T-cell (primary cell): Measurements from ENCODE around the gene XAB2. TPM values are rescaled to one million over a fixed set of nuclear protein-coding genes. Genes with fewer than 3 reads are reported as not detected.

Source experiments
- ATAC-seq, 4 experiments: fragments of 200-7000 bp in 3 of 4; fragments of 150-1000 bp in 1 of 4; cut with Tn5 transposase; replicated peaks in 1 of 4; 1 replicate in 3 of 4; 2 replicates in 1 of 4; pipeline ENCODE4 v1.10.0; 2021; ENCODE audit warnings: moderate library complexity in 3 of 4, mild to moderate bottlenecking in 2 of 4, moderate number of reproducible peaks in 1 of 4
- CTCF ChIA-PET, 2 donors: fragments of 300-600 bp; sonication (Branson Sonifier 250); formaldehyde crosslinking; loops; one replicate each; lab custom pipeline; 2022; ENCODE audit warnings: antibody characterized with exemption in 2 of 2; lab: Charles Lee
- POLR2A ChIA-PET, 2 donors: fragments of 300-600 bp; sonication (Branson Sonifier 250); formaldehyde crosslinking; loops; one replicate each; lab custom pipeline; 2022; ENCODE audit warnings: antibody characterized with exemption in 2 of 2; lab: Charles Lee
- DNase-seq, 35 experiments: peaks; one replicate each; pipeline versions ENCODE4 v3.0.0 to v3.0.0-alpha.2; 2013 to 2023
- H3K27ac ChIP-seq: one replicate; pipeline ENCODE4 v1.5.1; 2013; ENCODE audit warnings: low read length
- H3K27me3 ChIP-seq, 2 experiments: replicated peaks in 1 of 2; 1 replicate in 1 of 2; 2 replicates in 1 of 2; pipeline versions ENCODE4 v1.6.1 to v1.7.0; 2013; ENCODE audit warnings: low read length in 1 of 2, mixed read lengths in 1 of 2; ENCODE audit not compliant: control insufficient read depth in 2 of 2, insufficient read depth in 2 of 2; ENCODE audit errors: extremely low read depth in 1 of 2
- H3K36me3 ChIP-seq, 2 donors: 1 replicate in 1 of 2; 2 replicates in 1 of 2; pipeline versions ENCODE4 v1.6.1 to v1.7.0; 2013; ENCODE audit warnings: low read length in 1 of 2; ENCODE audit not compliant: control insufficient read depth in 2 of 2, insufficient read depth in 1 of 2; ENCODE audit errors: extremely low read depth in 1 of 2
- H3K4me1 ChIP-seq, 2 experiments: 1 replicate in 1 of 2; 2 replicates in 1 of 2; pipeline versions ENCODE4 v1.6.1 to v1.7.0; 2013; ENCODE audit warnings: low read length in 2 of 2, mixed read lengths in 1 of 2; ENCODE audit not compliant: insufficient read depth in 2 of 2, control insufficient read depth in 1 of 2; ENCODE audit errors: extremely low read depth in 1 of 2
- H3K4me3 ChIP-seq, 2 donors: 1 replicate in 1 of 2; 2 replicates in 1 of 2; pipeline versions ENCODE4 v1.5.1 to v1.7.0; 2013; ENCODE audit warnings: mild to moderate bottlenecking in 2 of 2, low read length in 1 of 2, moderate library complexity in 1 of 2; ENCODE audit not compliant: control insufficient read depth in 1 of 2; ENCODE audit errors: extremely low read depth in 1 of 2
- H3K9me3 ChIP-seq: 2 replicates; pipeline ENCODE4 v1.7.0; 2013
- H3K27ac Mint-ChIP-seq, 2 donors: one replicate each; pipeline ENCODE4 v1.8.0; 2020 to 2021; ENCODE audit warnings: mild to moderate bottlenecking in 2 of 2, mixed read lengths in 2 of 2
- H3K27me3 Mint-ChIP-seq, 2 donors: one replicate each; pipeline ENCODE4 v1.8.0; 2021 to 2022; ENCODE audit warnings: mixed read lengths in 2 of 2
- H3K36me3 Mint-ChIP-seq: one replicate; pipeline ENCODE4 v1.8.0; 2021; ENCODE audit warnings: mixed read lengths
- H3K4me1 Mint-ChIP-seq, 3 donors: one replicate each; pipeline ENCODE4 v1.8.0; 2020 to 2022; ENCODE audit warnings: mixed read lengths in 3 of 3, mild to moderate bottlenecking in 1 of 3
- H3K4me3 Mint-ChIP-seq, 3 donors: one replicate each; pipeline ENCODE4 v1.8.0; 2020 to 2022; ENCODE audit warnings: mild to moderate bottlenecking in 3 of 3, mixed read lengths in 3 of 3, moderate library complexity in 3 of 3
- H3K9me3 Mint-ChIP-seq, 3 donors: one replicate each; pipeline ENCODE4 v1.8.0; 2020 to 2022; ENCODE audit warnings: mixed read lengths in 3 of 3
- WGBS: methylation state at CpG from one replicate; pipeline ENCODE4 v1.1.5; 2013; ENCODE audit warnings: missing lambda C conversion rate; ENCODE audit not compliant: insufficient coverage; 5-methylcytosine and 5-hydroxymethylcytosine counted together
- total RNA-seq, 35 experiments: library from RNA in 6 of 35; stranded (reverse) in 6 of 35; fragments of 120-200 nt in 1 of 35; gene quantifications; one replicate each; pipeline versions ENCODE4 v1.2.1 to v1.2.4 and lab custom pipeline; 2013 to 2026

Gene XAB2
- total RNA-seq, 5 donors from 2014 or later (not counting 1 experiment from before 2014, with no cell fraction given) = 59.9 to 82.6 (median 78.1) TPM

DNA sequence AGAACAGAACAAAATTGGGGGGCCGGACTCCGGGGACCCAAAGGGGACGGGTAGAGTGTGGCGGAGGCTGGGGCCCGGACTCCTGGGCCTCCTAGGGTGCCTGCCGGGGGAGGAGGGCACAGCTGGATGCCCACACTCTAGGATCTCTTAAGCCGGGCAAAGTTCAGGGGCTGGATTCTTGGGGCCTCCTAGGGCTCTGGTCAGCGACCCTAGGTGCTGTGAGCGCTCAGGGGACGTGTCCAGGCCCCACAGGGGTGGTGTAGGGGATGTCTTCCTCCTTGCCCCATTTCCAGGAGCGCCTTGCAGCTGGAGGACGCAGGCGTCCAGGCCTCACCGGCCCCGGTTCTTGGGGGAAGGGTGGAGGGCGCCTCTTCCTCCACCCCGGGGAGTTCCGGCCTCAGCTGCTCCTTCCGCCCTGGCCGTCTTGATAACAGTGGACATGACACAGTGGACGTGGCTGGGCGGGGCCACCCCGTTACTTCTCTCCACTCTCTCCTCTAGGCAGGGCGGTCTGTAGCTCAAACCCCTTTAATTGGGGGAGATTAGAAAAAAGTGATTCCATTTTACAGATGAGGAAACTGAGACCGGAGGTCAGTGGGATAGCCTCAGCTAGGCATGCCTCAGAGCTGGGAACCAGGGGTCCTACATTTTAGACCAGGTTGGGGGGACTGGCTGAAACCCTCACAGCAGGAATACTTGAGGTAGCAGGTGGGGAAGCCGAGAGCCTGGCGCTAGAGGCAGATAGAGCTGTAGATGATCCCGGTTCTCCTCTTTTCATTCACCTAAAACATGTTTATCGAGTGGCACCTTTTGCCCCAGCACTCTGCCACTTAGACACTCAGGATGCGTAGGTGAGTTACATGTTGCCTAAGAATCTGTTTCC lies 8.3 kb upstream of the XAB2 start:
- Mint-ChIP-seq H3K4me1 (peaks cover 39 to 50% (median 43%) of the 10 kb centered on the region in 3 donors), H3K36me3 (peaks cover 12% of the 10 kb centered on the region), H3K27me3 (no peaks in the 10 kb centered on the region), H3K9me3 (no peaks in the 10 kb centered on the region), H3K4me3 (peak overlapping the region; percentile 77 to 82 (median 80)), H3K27ac (peak overlapping the region; percentile 84 to 85)
- H3K27ac ChIP-seq = peak overlapping the region; percentile 92
- H3K27me3 ChIP-seq = no peaks in the 10 kb centered on the region
- CTCF ChIA-PET = interaction anchor here in 1 of 2 donors (1.2 kb wide), 1 partner anchor 43 kb away, joined by 3 read pairs; the partner anchor contains the start of gene TRAPPC5
- no peaks in the 10 kb centered on the region for H3K9me3 ChIP-seq
- POLR2A ChIA-PET = interaction anchor here (0.5 to 0.9 kb wide), 2 partner anchors 8 to 266 kb away, joined by 3 read pairs; partner anchors contain the start of genes MAP2K7 (in 1 of the 2) and PET100 (in 1 of the 2)
- DNase-seq = peak in 6 of 35 experiments; percentile 6 to 34 (median 18)
- WGBS = 14% methylated on average over 15 of the region's 30 CpGs
- ATAC-seq = peak; percentile 3 to 22 (median 20)
- peak overlapping the region; percentile 80 to 85 for H3K4me3 ChIP-seq
- peaks cover 4 to 16% of the 10 kb centered on the region in 2 donors for H3K36me3 ChIP-seq
- peaks cover 0 to 45% of the 10 kb centered on the region in 2 experiments for H3K4me1 ChIP-seq

DNA sequence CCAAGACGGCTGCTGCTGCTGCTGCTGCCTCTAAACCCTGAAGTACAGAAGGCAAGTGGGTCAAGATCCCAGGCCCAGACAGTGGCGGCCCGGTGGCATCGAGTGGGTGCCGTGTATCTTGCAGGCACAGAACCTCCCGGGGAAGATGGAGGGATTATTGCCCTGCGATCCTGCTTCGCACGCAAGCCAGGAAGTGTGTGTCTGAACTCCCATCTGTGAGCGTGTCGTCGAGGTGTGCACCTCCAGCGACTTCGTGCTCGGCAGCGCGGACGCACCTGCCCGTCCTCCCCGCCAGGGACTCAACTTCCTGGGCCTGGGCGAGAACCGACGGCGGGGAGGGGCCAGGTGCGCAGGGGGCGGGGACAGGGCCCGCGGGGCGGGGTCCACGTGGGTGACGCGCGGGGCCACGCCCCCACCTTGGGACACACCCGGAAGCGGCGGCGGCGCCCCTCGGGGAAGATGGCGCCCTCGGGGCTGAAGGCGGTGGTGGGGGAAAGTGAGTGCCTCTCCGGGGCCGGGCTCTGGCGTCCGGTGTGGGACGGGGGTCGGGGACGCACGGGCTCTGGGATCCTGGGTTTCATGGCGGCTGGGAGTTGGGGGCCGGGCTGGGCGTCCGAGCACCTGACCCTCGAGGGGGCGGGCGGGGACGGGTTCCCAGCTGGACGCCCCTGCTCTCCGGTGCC lies 7.5 kb upstream of the XAB2 start, which contains the start of gene STXBP2:
Gene STXBP2 (plus strand): TSS at position 420 of the 683 bp plus-strand sequence. CDS start 40 bp downstream, at position 460.
- ChIA-PET POLR2A (no interaction called here), CTCF (interaction anchor here in 1 of 2 donors (1.2 kb wide), 1 partner anchor 44 kb away, joined by 3 read pairs; the partner anchor contains the start of gene TRAPPC5)
- peaks cover 0 to 45% of the 10 kb centered on the region in 2 experiments for H3K4me1 ChIP-seq
- peak within 1 kb of the TSS; percentile 84 to 85 for H3K27ac Mint-ChIP-seq
- peak within 1 kb of the TSS; percentile 77 to 82 (median 80) for H3K4me3 Mint-ChIP-seq
- peak; percentile 83 to 97 (median 91) for DNase-seq
- H3K9me3 ChIP-seq = no peaks in the 10 kb centered on the region
- peak; percentile 96 to 97 (median 97) for ATAC-seq
- peak within 1 kb of the TSS; percentile 80 to 85 for H3K4me3 ChIP-seq
- peaks cover 42 to 50% (median 46%) of the 10 kb centered on the region in 3 donors for H3K4me1 Mint-ChIP-seq
- peaks cover 12% of the 10 kb centered on the region for H3K36me3 Mint-ChIP-seq
- H3K36me3 ChIP-seq = peaks cover 4 to 20% of the 10 kb centered on the region in 2 donors
- peak within 1 kb of the TSS; percentile 92 for H3K27ac ChIP-seq
- WGBS = 5% methylated on average over 60 of the region's 61 CpGs
- no peaks in the 10 kb centered on the region for H3K9me3 Mint-ChIP-seq
- H3K27me3 ChIP-seq = no peaks in the 10 kb centered on the region
- H3K27me3 Mint-ChIP-seq = no peaks in the 10 kb centered on the region

DNA sequence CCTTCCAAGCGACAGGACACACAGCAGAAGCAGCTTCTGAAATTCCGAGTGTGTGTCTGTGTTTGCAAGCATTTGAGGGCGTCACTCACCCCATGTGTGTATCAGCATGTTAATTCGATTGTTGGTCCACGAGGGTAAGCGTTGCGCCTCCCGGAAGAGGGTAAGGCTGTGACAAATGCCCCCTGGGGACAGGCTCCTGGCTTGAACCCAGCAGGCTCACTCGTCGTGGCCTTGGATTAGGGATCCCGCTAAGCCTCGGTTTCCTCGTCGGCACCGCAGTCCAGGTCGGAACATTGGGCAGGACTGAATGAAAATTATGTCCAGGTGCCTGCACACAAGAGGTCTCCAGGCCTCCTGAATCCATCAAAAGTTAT lies 7.0 kb upstream of the XAB2 start:
- Mint-ChIP-seq H3K27me3 (no peaks in the 10 kb centered on the region), H3K9me3 (no peaks in the 10 kb centered on the region), H3K27ac (peak overlapping the region; percentile 84 to 85), H3K4me1 (peaks cover 44 to 50% (median 48%) of the 10 kb centered on the region in 3 donors), H3K36me3 (peaks cover 12% of the 10 kb centered on the region), H3K4me3 (peak overlapping the region; percentile 77 to 82 (median 80))
- Histone ChIP-seq H3K9me3 (no peaks in the 10 kb centered on the region), H3K27me3 (no peaks in the 10 kb centered on the region), H3K4me1 (peaks cover 0 to 46% of the 10 kb centered on the region in 2 experiments), H3K36me3 (peaks cover 3 to 21% of the 10 kb centered on the region in 2 donors), H3K27ac (peak overlapping the region; percentile 68), H3K4me3 (peak overlapping the region in 1 of 2 donors; percentile 85)
- 77% methylated on average over 16 of the region's 16 CpGs for WGBS
- POLR2A ChIA-PET = no interaction called here
- CTCF ChIA-PET = interaction anchor here in 1 of 2 donors (0.6 kb wide), 1 partner anchor 13 kb away, joined by 3 read pairs; no protein-coding TSS in a partner anchor
- DNase-seq (no peak), ATAC-seq (no peak)

DNA sequence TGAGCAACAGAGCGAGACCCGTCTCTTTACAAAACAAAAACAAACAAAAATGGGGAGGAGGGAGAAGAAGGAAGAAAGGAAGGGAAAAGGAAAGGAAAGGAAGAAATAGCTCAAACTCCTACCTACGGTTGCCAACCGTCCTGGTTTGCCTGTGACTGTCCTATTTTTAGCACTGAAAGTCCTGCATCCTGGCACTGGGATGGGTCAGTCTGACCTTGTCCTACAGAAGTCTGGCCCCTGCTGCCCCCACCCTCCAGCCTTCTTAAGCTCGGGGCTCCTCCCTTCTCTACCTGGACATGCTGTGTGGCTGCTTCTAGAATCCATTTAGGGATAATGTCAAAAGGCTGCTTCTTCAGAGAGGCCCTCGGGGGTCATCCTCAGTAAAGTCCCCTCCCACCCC lies 6.3 kb upstream of the XAB2 start:
- H3K27me3 ChIP-seq = no peaks in the 10 kb centered on the region
- no peaks in the 10 kb centered on the region for H3K9me3 ChIP-seq
- 69% methylated on average over 2 of the region's 6 CpGs for WGBS
- H3K27ac ChIP-seq = no peak overlapping the region
- DNase-seq = no peak
- Mint-ChIP-seq H3K36me3 (peaks cover 12% of the 10 kb centered on the region), H3K4me3 (peak overlapping the region; percentile 77 to 82 (median 80)), H3K4me1 (peaks cover 49 to 54% (median 52%) of the 10 kb centered on the region in 3 donors), H3K9me3 (no peaks in the 10 kb centered on the region), H3K27ac (peak overlapping the region in 1 of 2 donors; percentile 71), H3K27me3 (no peaks in the 10 kb centered on the region)
- H3K4me1 ChIP-seq = peaks cover 0 to 52% of the 10 kb centered on the region in 2 experiments
- ChIA-PET CTCF (interaction anchor here in 1 of 2 donors (0.6 kb wide), 2 partner anchors 13 to 17 kb away, joined by 3 read pairs; no protein-coding TSS in a partner anchor), POLR2A (interaction anchor here in 1 of 2 donors (0.5 kb wide), 1 partner anchor 8 kb away, joined by 4 read pairs; no protein-coding TSS in a partner anchor)
- H3K36me3 ChIP-seq = peaks cover 0 to 20% of the 10 kb centered on the region in 2 donors
- no peak overlapping the region for H3K4me3 ChIP-seq
- ATAC-seq = no peak

DNA sequence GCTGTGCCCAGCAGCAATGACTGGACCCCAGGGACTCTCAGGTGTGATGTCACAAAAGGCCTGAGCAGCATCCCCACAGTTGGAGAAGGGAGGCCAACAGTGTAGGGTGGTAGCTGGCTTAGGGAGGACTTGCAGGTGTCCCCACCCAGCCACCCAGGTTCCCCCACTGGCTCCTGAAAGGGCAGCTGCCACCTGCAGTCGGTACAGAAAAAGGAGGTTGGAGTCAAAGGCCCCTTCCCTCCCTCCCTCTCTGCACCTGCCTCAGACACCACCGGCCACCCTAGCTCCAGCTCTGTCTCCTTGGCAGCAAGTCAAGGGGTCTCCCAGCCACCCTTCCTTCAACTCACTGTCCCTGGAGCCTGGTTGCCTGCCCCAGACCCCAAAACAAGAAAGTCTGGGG lies 4.4 kb upstream of the XAB2 start, which contains the start of gene PCP2:
Gene PCP2 (minus strand): TSS at position 22 of the 400 bp plus-strand sequence. CDS start 262 bp downstream, outside the sequence.
- Mint-ChIP-seq H3K9me3 (no peaks in the 10 kb centered on the region), H3K36me3 (no peaks in the 10 kb centered on the region), H3K27ac (peak within 1 kb of the TSS in 1 of 2 donors; percentile 23), H3K4me1 (peaks cover 53 to 57% (median 54%) of the 10 kb centered on the region in 3 donors), H3K27me3 (no peaks in the 10 kb centered on the region), H3K4me3 (peak within 1 kb of the TSS in 1 of 3 donors; percentile 8)
- Histone ChIP-seq H3K4me1 (peaks cover 9 to 54% of the 10 kb centered on the region in 2 experiments), H3K36me3 (peaks cover 0 to 13% of the 10 kb centered on the region in 2 donors), H3K4me3 (no peak within 1 kb of the TSS), H3K9me3 (no peaks in the 10 kb centered on the region), H3K27me3 (no peaks in the 10 kb centered on the region), H3K27ac (no peak within 1 kb of the TSS)
- ATAC-seq (no peak), DNase-seq (no peak)
- ChIA-PET POLR2A (interaction anchor here in 1 of 2 donors (0.6 kb wide), 1 partner anchor 891 kb away, joined by 3 read pairs; no protein-coding TSS in a partner anchor), CTCF (no interaction called here)
- 29% methylated on average over 2 of the region's 2 CpGs for WGBS
